CD4-positive, alpha-beta T cell (primary cell): ENCODE measurements around the gene PIK3C2G. TPM values are rescaled to one million over a fixed set of nuclear protein-coding genes. Genes with fewer than 3 reads are reported as not detected.

Source experiments
- ATAC-seq: fragments of 200-7000 bp; cut with Tn5 transposase; one replicate; pipeline ENCODE4 v1.10.0; 2022; ENCODE audit warnings: mild to moderate bottlenecking; ENCODE audit not compliant: poor library complexity
- CTCF ChIA-PET: fragments of 350-600 bp; sonication (Branson Sonifier 250); formaldehyde crosslinking; loops from one replicate; lab custom pipeline; 2021; ENCODE audit warnings: antibody characterized with exemption, inconsistent platforms; lab: Charles Lee
- POLR2A ChIA-PET: fragments of 350-600 bp; sonication (Branson Sonifier 250); formaldehyde crosslinking; loops from one replicate; lab custom pipeline; 2021; ENCODE audit warnings: antibody characterized with exemption, inconsistent platforms; lab: Charles Lee
- DNase-seq, 14 experiments: peaks; one replicate each; pipeline ENCODE4 v3.0.0-alpha.2; 2013 to 2020; ENCODE audit warnings: mixed read lengths in 2 of 14
- H3K27ac ChIP-seq, 2 donors: one replicate each; pipeline versions ENCODE4 v1.5.1 to v1.7.0; 2013; ENCODE audit warnings: low read length in 2 of 2, low read depth in 1 of 2, mild to moderate bottlenecking in 1 of 2
- H3K27me3 ChIP-seq, 2 experiments: 1 replicate in 1 of 2; 2 replicates in 1 of 2; pipeline versions ENCODE4 v1.6.1 to v1.7.0; 2013; ENCODE audit warnings: low read length in 2 of 2, control low read depth in 1 of 2, mild to moderate bottlenecking in 1 of 2, moderate library complexity in 1 of 2; ENCODE audit not compliant: insufficient read depth in 2 of 2, control insufficient read depth in 1 of 2
- H3K36me3 ChIP-seq: one replicate; pipeline ENCODE4 v1.6.1; 2013; ENCODE audit warnings: low read length, control low read depth; ENCODE audit not compliant: insufficient read depth
- H3K4me1 ChIP-seq: one replicate; pipeline ENCODE4 v1.6.1; 2013; ENCODE audit warnings: low read length, control low read depth; ENCODE audit not compliant: insufficient read depth
- H3K4me3 ChIP-seq: one replicate; pipeline ENCODE4 v1.5.1; 2013; ENCODE audit warnings: mild to moderate bottlenecking, low read length, moderate library complexity
- H3K9me3 ChIP-seq, 2 experiments: 1 replicate in 1 of 2; 2 replicates in 1 of 2; pipeline versions ENCODE4 v1.6.1 to v1.7.0; 2013; ENCODE audit warnings: low read length in 2 of 2, mild to moderate bottlenecking in 2 of 2, control low read depth in 1 of 2, moderate library complexity in 1 of 2; ENCODE audit not compliant: control insufficient read depth in 1 of 2, insufficient read depth in 1 of 2
- H3K27ac Mint-ChIP-seq: one replicate; pipeline ENCODE4 v1.8.0; 2020; ENCODE audit warnings: mixed read lengths
- H3K27me3 Mint-ChIP-seq: one replicate; pipeline ENCODE4 v1.8.0; 2021; ENCODE audit warnings: mixed read lengths
- H3K36me3 Mint-ChIP-seq: one replicate; pipeline ENCODE4 v1.8.0; 2021; ENCODE audit warnings: low read depth, mixed read lengths
- H3K4me1 Mint-ChIP-seq: one replicate; pipeline ENCODE4 v1.8.0; 2021; ENCODE audit warnings: low read depth, mixed read lengths
- H3K4me3 Mint-ChIP-seq: one replicate; pipeline ENCODE4 v1.8.0; 2020; ENCODE audit warnings: mild to moderate bottlenecking, mixed read lengths
- H3K9me3 Mint-ChIP-seq: one replicate; pipeline ENCODE4 v1.8.0; 2020; ENCODE audit warnings: mixed read lengths
- CTCF ChIP-seq: fragments of 200-600 bp; IDR thresholded peaks from one replicate; pipeline ENCODE4 v1.8.0; 2022; ENCODE audit warnings: antibody characterized with exemption, mild to moderate bottlenecking
- intact Hi-C, 2 experiments: fragments of 100-400 bp; cut with DNase I in 1 of 2; cut with micrococcal nuclease in 1 of 2; formaldehyde crosslinking; loops; one replicate each; pipeline versions ENCODE4 v1.15.1 to v1.9.0; 2023 to 2025; cut with DNase I, micrococcal nuclease
- total RNA-seq, 174 experiments: library from RNA in 2 of 174; stranded (reverse) in 2 of 174; gene quantifications; one replicate each; pipeline ENCODE4 v1.2.3 and lab custom pipeline; 2021 to 2026

Gene PIK3C2G
- total RNA-seq, 2 experiments from 2014 or later = not detected

DNA sequence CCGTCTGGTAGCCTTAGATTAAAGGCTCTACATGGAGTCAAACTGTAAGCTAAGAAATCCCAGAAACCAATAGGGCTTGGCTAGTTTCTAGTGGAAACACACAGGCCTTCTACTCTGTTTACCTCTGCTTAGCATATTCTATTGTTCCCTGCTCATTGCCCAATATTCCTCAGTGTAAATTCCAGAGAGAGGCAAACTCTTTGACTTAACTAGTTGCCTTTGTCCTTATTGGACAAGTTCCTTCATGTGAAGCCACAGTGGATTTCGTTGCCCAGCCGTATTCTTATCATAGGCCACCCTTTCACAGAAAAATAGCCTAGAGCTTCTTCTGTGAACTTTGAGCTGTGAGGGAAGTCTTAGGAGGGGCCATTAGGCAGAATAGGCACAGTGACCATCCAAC, 290.4 kb downstream of the PIK3C2G start:
- H3K36me3 Mint-ChIP-seq = no peaks in the 10 kb centered on the region
- no peaks in the 10 kb centered on the region for H3K27me3 Mint-ChIP-seq
- peaks cover 3% of the 10 kb centered on the region for H3K9me3 Mint-ChIP-seq
- Histone ChIP-seq H3K36me3 (no peaks in the 10 kb centered on the region), H3K27me3 (no peaks in the 10 kb centered on the region), H3K4me1 (no peaks in the 10 kb centered on the region), H3K4me3 (no peak overlapping the region), H3K9me3 (no peaks in the 10 kb centered on the region), H3K27ac (no peak overlapping the region)
- DNase-seq (no peak), ATAC-seq (no peak)
- H3K27ac Mint-ChIP-seq = no peak overlapping the region
- CTCF ChIA-PET = no interaction called here
- TF ChIP-seq CTCF = no peak
- H3K4me1 Mint-ChIP-seq = no peaks in the 10 kb centered on the region
- POLR2A ChIA-PET = no interaction called here
- intact Hi-C loops = no loop called here
- H3K4me3 Mint-ChIP-seq = no peak overlapping the region

DNA sequence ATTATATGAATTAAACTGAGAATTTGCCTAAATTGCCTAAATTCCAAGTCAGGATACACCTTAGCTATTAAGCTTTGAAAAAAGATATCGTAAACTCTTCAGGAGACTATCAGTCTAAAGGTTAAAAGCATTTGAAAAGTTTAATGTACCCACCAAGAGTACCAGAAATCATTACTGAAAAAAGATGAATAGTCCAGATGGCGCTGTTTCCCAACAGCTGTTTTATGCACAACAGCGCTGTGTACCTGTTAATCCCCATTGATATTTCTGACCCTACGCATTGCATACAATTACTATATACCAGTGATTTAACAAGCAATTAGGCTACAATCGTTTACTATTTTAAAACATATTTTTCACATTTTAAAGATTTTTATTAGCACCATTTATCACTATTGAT, 291.5 kb downstream of the PIK3C2G start:
- no peaks in the 10 kb centered on the region for H3K9me3 ChIP-seq
- intact Hi-C loops = no loop called here
- no peaks in the 10 kb centered on the region for H3K36me3 ChIP-seq
- Mint-ChIP-seq H3K36me3 (no peaks in the 10 kb centered on the region), H3K4me3 (no peak overlapping the region), H3K9me3 (peaks cover 3% of the 10 kb centered on the region), H3K4me1 (no peaks in the 10 kb centered on the region), H3K27ac (no peak overlapping the region), H3K27me3 (no peaks in the 10 kb centered on the region)
- ChIA-PET CTCF (interaction anchor here (0.9 kb wide), 1 partner anchor 15 kb away, joined by 3 read pairs; no protein-coding TSS in a partner anchor), POLR2A (no interaction called here)
- no peaks in the 10 kb centered on the region for H3K4me1 ChIP-seq
- H3K27me3 ChIP-seq = no peaks in the 10 kb centered on the region
- no peak overlapping the region for H3K4me3 ChIP-seq
- ATAC-seq = no peak
- H3K27ac ChIP-seq = no peak overlapping the region
- DNase-seq = no peak
- TF ChIP-seq CTCF = no peak

DNA sequence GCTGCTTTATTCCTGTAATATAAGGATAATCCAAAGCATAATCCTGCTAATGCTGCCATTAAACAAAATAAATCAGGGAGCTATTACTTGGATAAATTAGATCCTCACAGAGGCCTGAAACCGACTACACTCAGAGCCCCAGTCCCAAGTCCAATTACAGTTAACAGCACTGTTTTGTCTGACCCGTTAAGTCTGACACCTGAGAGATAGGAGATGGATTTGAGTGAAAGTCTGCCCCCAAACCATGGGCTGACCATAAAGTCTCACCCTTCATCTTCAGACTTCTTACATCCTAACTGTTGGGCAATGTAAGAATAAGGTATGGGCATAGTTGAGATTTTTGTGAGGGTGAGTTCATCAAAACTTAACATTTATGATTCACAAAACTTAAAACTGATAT, 294.8 kb downstream of the PIK3C2G start:
- H3K9me3 ChIP-seq = no peaks in the 10 kb centered on the region
- intact Hi-C loops = no loop called here
- no peaks in the 10 kb centered on the region for H3K4me1 ChIP-seq
- no peak for ATAC-seq
- no peak overlapping the region for H3K27ac ChIP-seq
- no peak overlapping the region for H3K27ac Mint-ChIP-seq
- H3K36me3 Mint-ChIP-seq = no peaks in the 10 kb centered on the region
- H3K27me3 Mint-ChIP-seq = no peaks in the 10 kb centered on the region
- no peak for DNase-seq
- CTCF ChIA-PET = no interaction called here
- H3K9me3 Mint-ChIP-seq = peaks cover 5% of the 10 kb centered on the region
- no peak overlapping the region for H3K4me3 Mint-ChIP-seq
- POLR2A ChIA-PET = no interaction called here
- H3K36me3 ChIP-seq = no peaks in the 10 kb centered on the region
- H3K4me3 ChIP-seq = no peak overlapping the region
- no peak for TF ChIP-seq CTCF
- no peaks in the 10 kb centered on the region for H3K27me3 ChIP-seq
- H3K4me1 Mint-ChIP-seq = no peaks in the 10 kb centered on the region
